ENCODE results near the gene PRRC2A.

- TF ChIP-seq CTCF (conservative IDR thresholded peaks at IDR 0.05; ENCODE audit: low read depth, low read length) (no peak), EZH2 (IDR thresholded peaks at IDR 0.05; ENCODE audit: low read length, unreplicated experiment) (no peak), EZH2phosphoT487 (IDR thresholded peaks at IDR 0.05; ENCODE audit: borderline replicate concordance, low read length) (no peak)
These were observed 4.8 kb upstream of the PRRC2A start for GRCh38 chr6:31615748-31616147.

Data from PC-3 (cell line).